ENCODE measurements around the gene SLC8A1. TPM values are rescaled to one million over a fixed set of nuclear protein-coding genes. Genes with fewer than 3 reads are reported as not detected.

SLC8A1 gene
- total and polyA plus RNA-seq, 2 of the 13 experiments (the other 11 are each of a cell fraction or from before 2014, with no cell fraction given) = not detected

DNA sequence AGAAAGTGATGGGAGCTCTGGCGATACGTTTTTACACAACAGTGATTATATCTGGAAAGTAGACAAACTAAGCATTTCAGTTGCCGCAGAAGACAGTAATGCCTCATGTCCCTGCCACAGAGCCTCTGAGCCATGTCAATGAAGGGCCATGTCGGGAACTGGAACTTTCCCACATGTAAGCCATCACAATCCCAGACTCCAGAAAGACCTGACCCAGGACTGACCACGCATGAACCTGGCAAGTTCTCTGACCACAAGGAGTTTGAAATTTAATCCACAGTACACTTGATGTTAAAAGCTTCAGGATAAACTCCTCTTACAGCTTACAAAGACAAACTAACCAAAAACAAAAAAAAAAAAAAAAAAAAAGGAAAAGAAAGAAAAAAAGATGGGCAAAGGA, 267.3 kb downstream of the SLC8A1 start:
- no peak for FAIRE-seq
- no peaks in the 10 kb centered on the region for H3K79me2 ChIP-seq (ENCODE audit: insufficient read depth, low read length)

DNA sequence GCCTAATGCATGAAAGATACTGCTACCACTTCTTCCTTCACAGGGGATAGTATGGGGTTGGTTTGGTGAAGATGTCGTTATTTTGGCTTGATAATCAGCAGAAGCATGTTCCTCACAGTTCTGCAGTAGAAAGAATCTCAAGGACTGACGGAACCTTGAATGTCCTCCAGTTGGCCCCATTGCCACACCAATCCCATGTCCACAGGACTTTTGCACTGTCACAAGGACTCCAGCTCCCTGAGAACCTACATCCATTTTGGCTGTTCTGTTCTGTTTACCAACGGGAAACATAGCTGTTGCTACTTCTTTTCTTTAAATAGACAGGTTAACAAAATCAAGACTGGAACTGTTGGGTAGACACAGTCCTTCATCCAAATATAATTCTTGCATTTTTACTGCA, 270.0 kb downstream of the SLC8A1 start:
- H3K9me3 ChIP-seq (ENCODE audit: low read length) = no peaks in the 10 kb centered on the region
- ChIA-PET POLR2A (no interaction called here), CTCF (ENCODE audit: low intra/inter-chr PET ratio, low total read pairs) (no interaction called here)
- H3K27me3 ChIP-seq (ENCODE audit: control insufficient read depth in 1 of 2, insufficient read depth in 2 of 2, low read length in 2 of 2) = no peaks in the 10 kb centered on the region
- in situ Hi-C loops (cut with HindIII; ENCODE audit: extremely low pct_ligation_motif_present, low pct_unique_long_range_greater_than_20kb) (no loop called here), intact Hi-C loops (cut with micrococcal nuclease; ENCODE audit: unreplicated experiment) (no loop called here)
- no peaks in the 10 kb centered on the region for H3K79me2 ChIP-seq (ENCODE audit: insufficient read depth, low read length)
- H3K27ac ChIP-seq (ENCODE audit: extremely low read length, insufficient read depth, low read length) = no peak overlapping the region
- 16% methylated on average over 3 of the region's 3 CpGs for WGBS (ENCODE audit: low lambda C conversion rate)
- DNase-seq (ENCODE audit: low spot score) (no peak), FAIRE-seq (no peak), ATAC-seq (no peak)
- H3K4me2 ChIP-seq (ENCODE audit: low read depth, low read length) = no peak overlapping the region
- BruUV-seq (replicated peaks) = no TSS peak
- H4K20me1 ChIP-seq (ENCODE audit: insufficient read depth, low read length) = no peaks in the 10 kb centered on the region
- H3K36me3 ChIP-seq (replicated peaks in 1 of 2; ENCODE audit: control insufficient read depth in 1 of 2, insufficient read depth in 2 of 2, low read length in 2 of 2) = no peaks in the 10 kb centered on the region
- no peak overlapping the region for H3K9ac ChIP-seq (ENCODE audit: insufficient read depth, low read depth, low read length)
- no peak overlapping the region for H2AFZ ChIP-seq (ENCODE audit: low read length)
- no peaks in the 10 kb centered on the region for H3K4me1 ChIP-seq (ENCODE audit: insufficient read depth, low read length)
- no peak overlapping the region for H3K4me3 ChIP-seq (replicated peaks in 1 of 3; ENCODE audit: insufficient read depth in 1 of 3, low read depth in 2 of 3, low read length in 3 of 3)
- TF ChIP-seq CCDC6 (CRISPR knock-in tag; IDR thresholded peaks at IDR 0.05) = no peak
- no peak for TF ChIP-seq TBL1XR1 (IDR thresholded peaks at IDR 0.05; ENCODE audit: borderline replicate concordance, low read length, partially characterized antibody)
- TF ChIP-seq ZNF678 (CRISPR knock-in tag; IDR thresholded peaks at IDR 0.05) = no peak
- no peak for TF ChIP-seq SALL1 (CRISPR knock-in tag; IDR thresholded peaks at IDR 0.05)
- no peak for TF ChIP-seq SMAD3 (CRISPR knock-in tag; IDR thresholded peaks at IDR 0.05)
- no peak for TF ChIP-seq THYN1 (CRISPR knock-in tag; IDR thresholded peaks at IDR 0.05; ENCODE audit: borderline replicate concordance, low read depth)
- no peak for TF ChIP-seq ZNF572 (CRISPR knock-in tag; IDR thresholded peaks at IDR 0.05)
- no peak for TF ChIP-seq CBX1 (IDR thresholded peaks at IDR 0.05; ENCODE audit: low read depth)
- TF ChIP-seq NR2F6 (IDR thresholded peaks at IDR 0.05) = no peak
- no peak for TF ChIP-seq NR2F6 (CRISPR knock-in tag; IDR thresholded peaks at IDR 0.05)
- no peak for TF ChIP-seq KLF6 (CRISPR knock-in tag; IDR thresholded peaks at IDR 0.05)
- no peak for TF ChIP-seq PHF5A (CRISPR knock-in tag; IDR thresholded peaks at IDR 0.05; ENCODE audit: low read depth, unreplicated experiment)
- TF ChIP-seq ZNF570 (CRISPR knock-in tag; IDR thresholded peaks at IDR 0.05; ENCODE audit: borderline replicate concordance) = no peak
- TF ChIP-seq NKX3-1 (CRISPR knock-in tag; IDR thresholded peaks at IDR 0.05) = no peak
- TF ChIP-seq, protein P1, sequence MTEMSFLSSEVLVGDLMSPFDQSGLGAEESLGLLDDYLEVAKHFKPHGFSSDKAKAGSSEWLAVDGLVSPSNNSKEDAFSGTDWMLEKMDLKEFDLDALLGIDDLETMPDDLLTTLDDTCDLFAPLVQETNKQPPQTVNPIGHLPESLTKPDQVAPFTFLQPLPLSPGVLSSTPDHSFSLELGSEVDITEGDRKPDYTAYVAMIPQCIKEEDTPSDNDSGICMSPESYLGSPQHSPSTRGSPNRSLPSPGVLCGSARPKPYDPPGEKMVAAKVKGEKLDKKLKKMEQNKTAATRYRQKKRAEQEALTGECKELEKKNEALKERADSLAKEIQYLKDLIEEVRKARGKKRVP (CRISPR knock-in tag; IDR thresholded peaks at IDR 0.05) = no peak

More for the DNA sequence above, 267.3 kb downstream of the SLC8A1 start:
- ATAC-seq (no peak), DNase-seq (ENCODE audit: low spot score) (no peak)
- intact Hi-C loops (cut with micrococcal nuclease; ENCODE audit: unreplicated experiment) (no loop called here), in situ Hi-C loops (cut with HindIII; ENCODE audit: extremely low pct_ligation_motif_present, low pct_unique_long_range_greater_than_20kb) (no loop called here)
- BruUV-seq (replicated peaks) = no TSS peak
- H3K4me1 ChIP-seq (ENCODE audit: insufficient read depth, low read length) = no peaks in the 10 kb centered on the region
- no peak overlapping the region for H2AFZ ChIP-seq (ENCODE audit: low read length)
- TF ChIP-seq, protein P2, sequence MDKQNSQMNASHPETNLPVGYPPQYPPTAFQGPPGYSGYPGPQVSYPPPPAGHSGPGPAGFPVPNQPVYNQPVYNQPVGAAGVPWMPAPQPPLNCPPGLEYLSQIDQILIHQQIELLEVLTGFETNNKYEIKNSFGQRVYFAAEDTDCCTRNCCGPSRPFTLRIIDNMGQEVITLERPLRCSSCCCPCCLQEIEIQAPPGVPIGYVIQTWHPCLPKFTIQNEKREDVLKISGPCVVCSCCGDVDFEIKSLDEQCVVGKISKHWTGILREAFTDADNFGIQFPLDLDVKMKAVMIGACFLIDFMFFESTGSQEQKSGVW (CRISPR knock-in tag; IDR thresholded peaks at IDR 0.05; ENCODE audit: borderline replicate concordance) = no peak
- no peak for TF ChIP-seq TMF1 (CRISPR knock-in tag; IDR thresholded peaks at IDR 0.05; ENCODE audit: low read depth)
- no peak for TF ChIP-seq ZNF766 (CRISPR knock-in tag; IDR thresholded peaks at IDR 0.05; ENCODE audit: borderline replicate concordance)
- no peak for TF ChIP-seq CREM (IDR thresholded peaks at IDR 0.05)
- no peak for TF ChIP-seq CREM (CRISPR knock-in tag; IDR thresholded peaks at IDR 0.05)
- TF ChIP-seq ZBTB20 (CRISPR knock-in tag; IDR thresholded peaks at IDR 0.05; ENCODE audit: borderline replicate concordance, low read depth) = no peak
- TF ChIP-seq TCF7L2 (IDR thresholded peaks at IDR 0.05; ENCODE audit: low read depth, low read length) = no peak
- no peak for TF ChIP-seq ZNF703 (CRISPR knock-in tag; IDR thresholded peaks at IDR 0.05; ENCODE audit: borderline replicate concordance)
- no peak for TF ChIP-seq YEATS2 (CRISPR knock-in tag; IDR thresholded peaks at IDR 0.05; ENCODE audit: borderline replicate concordance)
- no peak for TF ChIP-seq HDAC1 (CRISPR knock-in tag; IDR thresholded peaks at IDR 0.05)
- TF ChIP-seq ZNF737 (CRISPR knock-in tag; IDR thresholded peaks at IDR 0.05; ENCODE audit: borderline replicate concordance) = no peak
- no peaks in the 10 kb centered on the region for H3K9me3 ChIP-seq (ENCODE audit: low read length)
- ChIA-PET POLR2A (no interaction called here), CTCF (ENCODE audit: low intra/inter-chr PET ratio, low total read pairs) (no interaction called here)
- no peak overlapping the region for H3K4me3 ChIP-seq (replicated peaks in 1 of 3; ENCODE audit: insufficient read depth in 1 of 3, low read depth in 2 of 3, low read length in 3 of 3)
- H3K36me3 ChIP-seq (replicated peaks in 1 of 2; ENCODE audit: control insufficient read depth in 1 of 2, insufficient read depth in 2 of 2, low read length in 2 of 2) = no peaks in the 10 kb centered on the region
- no peak overlapping the region for H3K9ac ChIP-seq (ENCODE audit: insufficient read depth, low read depth, low read length)
- H3K27me3 ChIP-seq (ENCODE audit: control insufficient read depth in 1 of 2, insufficient read depth in 2 of 2, low read length in 2 of 2) = no peaks in the 10 kb centered on the region
- H3K4me2 ChIP-seq (ENCODE audit: low read depth, low read length) = no peak overlapping the region
- 15% methylated on average over 5 of the region's 5 CpGs for WGBS (ENCODE audit: low lambda C conversion rate)
- no peak overlapping the region for H3K27ac ChIP-seq (ENCODE audit: extremely low read length, insufficient read depth, low read length)
- no peaks in the 10 kb centered on the region for H4K20me1 ChIP-seq (ENCODE audit: insufficient read depth, low read length)
